NCI-H226 (cell line): Measurements from ENCODE around the gene NTPCR.
"Not testable (repeated sequence)": the region's sequence is repeated elsewhere in the genome, so short reads cannot be mapped to it uniquely, and the experiment has no call there.

ENCODE experiments used
- DNase-seq: peaks from one replicate; pipeline ENCODE4 v3.0.0-alpha.2; 2015

The NTPCR gene

DNA sequence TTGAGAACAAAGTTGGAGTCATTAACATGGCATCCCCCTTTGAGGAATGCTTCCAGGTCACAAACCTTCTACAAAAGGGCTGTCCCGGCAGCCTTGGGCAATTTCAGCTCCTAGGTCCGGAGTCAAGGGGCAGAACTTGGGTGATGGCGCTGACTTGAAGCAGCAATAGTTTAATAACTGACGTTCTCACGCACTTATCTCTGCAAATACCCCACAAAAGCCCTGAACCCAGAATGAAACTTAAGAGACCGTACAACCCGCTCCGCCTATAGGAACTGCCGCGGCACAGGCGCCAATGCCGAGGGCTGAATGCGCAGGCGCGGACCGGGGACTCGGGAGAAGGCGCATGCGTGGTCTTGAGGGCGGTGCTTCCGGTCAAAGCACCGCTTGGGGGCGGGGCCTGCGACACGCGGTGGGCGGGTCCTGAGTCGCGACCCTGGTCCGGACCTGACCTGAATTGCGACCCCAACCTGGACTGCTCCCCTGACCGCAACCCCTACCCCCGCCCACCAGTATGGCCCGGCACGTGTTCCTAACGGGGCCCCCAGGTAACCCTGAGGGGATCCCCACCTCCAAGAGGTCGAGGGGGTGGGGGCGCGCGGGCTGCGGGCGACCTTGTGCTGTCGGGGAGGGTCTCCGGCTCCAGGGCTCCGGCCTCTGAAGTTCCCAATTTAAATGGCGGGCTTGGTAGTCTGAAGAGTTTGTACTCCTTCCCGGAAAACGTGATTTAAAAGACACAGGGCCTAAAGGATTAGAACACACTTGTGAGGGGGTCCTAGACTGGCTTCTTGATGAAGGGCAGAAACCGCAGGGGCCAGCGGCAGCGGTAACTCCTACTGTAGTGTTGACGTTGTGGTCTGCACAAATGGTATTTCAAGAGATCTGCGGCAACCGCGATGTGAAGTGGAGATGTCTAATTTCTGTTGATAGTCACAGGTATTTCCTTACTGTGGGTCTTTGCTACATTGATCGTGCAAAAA, at the start of gene NTPCR:
Gene NTPCR, plus strand, starts transcription at position 415 of the 980 bp plus-strand sequence. Its CDS starts 100 bp downstream, at position 515.
- DNase-seq: peak; percentile 58

GRCh38 chr1:232900818-232901217, 49.6 kb upstream of the NTPCR start:
- DNase-seq: no peak

DNA sequence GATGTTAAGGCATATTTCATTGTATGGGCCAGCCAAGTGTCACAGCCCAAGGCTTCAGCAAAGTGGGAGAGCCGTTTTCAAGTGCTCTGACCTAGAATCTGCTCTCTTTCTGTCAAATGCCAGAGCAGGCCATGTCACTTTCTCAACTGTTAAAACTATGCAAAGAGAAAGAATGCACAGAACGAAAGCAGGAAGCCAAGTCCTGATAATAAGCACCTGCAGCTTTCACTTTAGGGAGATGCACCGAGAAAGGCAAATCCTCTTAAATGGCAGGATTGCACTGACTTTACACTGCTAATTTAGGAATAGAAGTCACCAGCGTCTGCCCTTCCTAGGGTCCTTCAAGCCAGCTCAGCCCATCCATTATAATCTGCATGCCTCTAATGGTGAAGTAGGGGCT, 49.2 kb upstream of the NTPCR start:
- no peak for DNase-seq

DNA sequence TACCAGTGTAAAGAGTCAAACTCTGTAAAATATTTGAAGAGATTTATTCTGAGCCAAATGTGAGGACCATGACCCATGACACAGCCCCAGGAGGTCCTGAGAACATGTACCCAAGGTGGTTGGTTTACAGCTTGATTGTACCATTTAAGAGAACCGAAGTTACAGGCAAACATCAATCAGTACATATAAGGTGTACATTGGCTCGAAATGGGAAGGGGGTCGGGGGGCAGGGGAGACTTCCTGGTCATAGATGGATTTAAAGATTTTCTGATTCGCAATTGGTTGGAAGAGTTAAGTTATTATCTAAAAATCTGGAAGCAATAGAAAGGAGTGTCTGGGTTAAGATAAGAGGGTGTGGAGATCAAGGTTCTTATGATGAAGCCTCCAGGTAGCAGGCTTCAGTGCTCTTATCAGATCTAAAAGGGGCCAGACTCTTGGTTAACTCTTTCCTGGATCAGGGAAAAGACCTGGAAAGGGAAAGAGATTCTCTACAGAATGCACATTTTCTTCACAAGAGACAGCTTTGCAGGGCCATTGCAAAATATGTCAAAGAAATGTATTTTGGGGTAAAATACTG, 47.5 kb upstream of the NTPCR start:
- no peak for DNase-seq

GRCh38 chr1:232904131-232904530, 46.3 kb upstream of the NTPCR start:
- no peak for DNase-seq

DNA sequence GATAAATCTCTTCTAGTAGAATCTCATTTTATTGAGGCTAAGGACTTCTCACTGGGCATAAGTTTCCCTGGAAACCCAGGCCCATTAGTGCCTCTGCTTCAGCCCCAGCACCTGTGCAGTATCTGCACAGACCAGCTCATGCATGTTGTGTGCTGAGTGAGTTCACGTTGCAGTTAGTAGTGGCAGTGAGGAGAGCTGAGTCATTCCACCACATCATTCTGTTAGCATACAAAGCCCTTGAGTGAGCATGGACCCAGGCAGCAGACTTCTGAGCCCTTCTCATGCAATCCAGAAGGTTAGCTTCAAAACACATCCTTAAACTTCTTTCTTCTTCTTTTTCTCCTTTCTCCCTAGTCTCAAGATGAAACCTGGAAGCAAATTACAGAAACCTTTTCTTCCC, 45.8 kb upstream of the NTPCR start:
- DNase-seq: peak; percentile 15

- DNase-seq: no peak
Observed at GRCh38 chr1:232905331-232906034, 44.9 kb upstream of the NTPCR start.

DNA sequence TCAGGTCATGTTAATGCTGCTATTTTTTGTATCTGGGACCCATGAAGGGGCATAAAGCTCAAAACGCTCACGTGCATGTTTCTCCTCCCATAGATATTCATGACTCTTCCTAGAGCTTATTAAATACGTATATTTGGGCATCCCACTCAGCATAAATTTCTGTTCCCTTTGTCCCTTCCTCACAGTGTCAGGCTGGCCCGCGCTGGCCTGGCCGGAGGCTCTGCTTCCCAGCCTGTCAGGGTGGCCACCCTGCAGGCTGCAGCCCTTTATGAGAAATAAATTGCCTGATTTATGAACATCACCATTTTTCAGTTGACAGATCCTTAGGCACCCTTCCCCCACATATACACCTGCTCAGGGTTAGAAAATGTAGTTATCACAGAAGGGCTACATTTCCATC, 44.0 kb upstream of the NTPCR start:
- DNase-seq: no peak

GRCh38 chr1:232908831-232909230, 41.6 kb upstream of the NTPCR start:
- DNase-seq: no peak

GRCh38 chr1:232909752-232910151, 40.7 kb upstream of the NTPCR start:
- DNase-seq: no peak

DNA sequence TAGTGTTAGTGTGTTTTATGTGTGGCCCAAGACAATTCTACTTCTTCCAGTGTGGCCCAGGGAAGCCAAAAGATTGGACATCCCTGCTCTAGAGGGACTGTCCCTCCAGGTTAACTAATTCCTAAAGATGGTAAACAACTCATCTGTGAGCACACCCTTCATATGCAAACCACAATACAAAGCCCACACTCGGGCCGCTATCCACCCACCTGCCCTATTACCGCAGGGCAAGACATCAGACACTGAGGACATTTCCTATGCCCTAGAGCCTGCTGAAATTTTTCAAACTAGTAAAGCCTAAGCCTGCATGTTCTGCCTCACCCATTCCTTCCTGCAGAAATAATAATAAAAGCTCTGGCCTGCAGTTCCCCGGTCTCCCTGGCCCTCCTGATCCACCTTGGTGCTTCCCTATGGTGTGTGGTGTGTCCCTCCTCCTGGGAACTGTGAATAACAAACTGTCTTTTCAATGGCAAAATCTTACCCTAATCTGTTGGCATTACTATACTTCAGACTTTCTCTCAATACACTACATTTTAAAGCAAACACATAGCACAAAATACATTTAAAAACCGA, 39.3 kb upstream of the NTPCR start:
- DNase-seq: no peak

- no peak for DNase-seq
Observed at GRCh38 chr1:232912845-232913580, 37.4 kb upstream of the NTPCR start.

- not testable (repeated sequence) for DNase-seq
Observed at GRCh38 chr1:232914271-232914670, 36.1 kb upstream of the NTPCR start.

GRCh38 chr1:232915212-232915611, 35.2 kb upstream of the NTPCR start:
- DNase-seq: no peak

DNA sequence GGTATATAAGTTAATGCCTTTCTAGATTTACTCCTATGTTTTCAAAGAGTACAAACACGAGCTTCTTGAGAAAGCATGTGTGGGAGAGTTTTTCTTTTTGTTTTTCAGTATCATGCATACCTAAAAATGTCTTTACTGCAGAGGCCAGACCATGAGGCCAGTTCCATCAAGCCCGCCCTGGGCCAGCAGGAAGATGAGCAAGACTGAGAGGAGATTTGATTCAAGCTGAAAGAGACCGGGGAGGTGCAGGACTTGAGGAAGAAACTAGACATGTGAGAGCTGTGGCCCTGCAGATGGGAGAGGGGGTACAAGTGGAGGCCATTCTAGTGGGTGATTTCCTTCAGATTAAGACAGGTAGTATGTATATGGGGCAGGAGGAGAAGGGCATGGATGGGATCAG, 33.4 kb upstream of the NTPCR start:
- DNase-seq: no peak

GRCh38 chr1:232921381-232921780, 29.0 kb upstream of the NTPCR start:
- no peak for DNase-seq

GRCh38 chr1:232922485-232922884, 27.9 kb upstream of the NTPCR start:
- no peak for DNase-seq

DNA sequence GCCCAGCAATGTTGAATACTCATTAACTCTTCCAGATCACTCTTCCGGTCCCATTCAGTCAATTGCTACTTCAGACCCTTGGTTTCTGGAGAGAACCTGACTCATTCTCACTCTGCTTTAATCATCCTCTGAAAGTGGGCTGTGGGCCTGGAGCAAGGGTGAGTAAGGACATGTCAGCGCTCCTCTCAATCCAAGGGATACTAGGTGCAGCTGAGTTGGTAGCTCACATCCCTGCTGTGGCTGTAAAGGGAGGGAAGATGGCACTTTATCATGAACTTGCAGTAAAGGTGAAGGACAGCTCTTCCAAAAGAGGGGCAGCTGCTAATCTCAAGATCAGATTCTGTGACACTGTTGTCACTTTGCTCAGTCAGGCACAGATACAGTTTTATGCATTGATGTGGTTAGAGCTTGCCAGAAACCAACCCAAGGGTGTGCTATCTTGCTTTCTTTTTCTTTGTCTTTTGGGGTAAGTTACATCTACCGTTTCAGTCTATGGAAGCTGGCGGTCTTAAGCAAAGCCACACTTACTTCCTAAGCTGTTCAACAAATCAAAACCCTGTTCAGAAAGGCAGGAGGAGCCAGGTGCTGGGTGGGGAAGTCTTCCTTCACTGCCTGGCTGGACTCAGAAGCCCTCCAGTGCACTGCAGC, 26.5 kb upstream of the NTPCR start:
- no peak for DNase-seq

- DNase-seq: no peak
Observed at GRCh38 chr1:232924874-232925273, 25.5 kb upstream of the NTPCR start.

- no peak for DNase-seq
Observed at GRCh38 chr1:232925421-232926220, 24.8 kb upstream of the NTPCR start.

GRCh38 chr1:232927166-232927565, 23.2 kb upstream of the NTPCR start:
- DNase-seq: not testable (repeated sequence)
